GM03348 (cell line): ENCODE results near the gene MRPS2.

Source experiments
- DNase-seq: peaks from one replicate; pipeline ENCODE4 v3.0.0; 2012; ENCODE audit warnings: low spot score

MRPS2 gene

DNA sequence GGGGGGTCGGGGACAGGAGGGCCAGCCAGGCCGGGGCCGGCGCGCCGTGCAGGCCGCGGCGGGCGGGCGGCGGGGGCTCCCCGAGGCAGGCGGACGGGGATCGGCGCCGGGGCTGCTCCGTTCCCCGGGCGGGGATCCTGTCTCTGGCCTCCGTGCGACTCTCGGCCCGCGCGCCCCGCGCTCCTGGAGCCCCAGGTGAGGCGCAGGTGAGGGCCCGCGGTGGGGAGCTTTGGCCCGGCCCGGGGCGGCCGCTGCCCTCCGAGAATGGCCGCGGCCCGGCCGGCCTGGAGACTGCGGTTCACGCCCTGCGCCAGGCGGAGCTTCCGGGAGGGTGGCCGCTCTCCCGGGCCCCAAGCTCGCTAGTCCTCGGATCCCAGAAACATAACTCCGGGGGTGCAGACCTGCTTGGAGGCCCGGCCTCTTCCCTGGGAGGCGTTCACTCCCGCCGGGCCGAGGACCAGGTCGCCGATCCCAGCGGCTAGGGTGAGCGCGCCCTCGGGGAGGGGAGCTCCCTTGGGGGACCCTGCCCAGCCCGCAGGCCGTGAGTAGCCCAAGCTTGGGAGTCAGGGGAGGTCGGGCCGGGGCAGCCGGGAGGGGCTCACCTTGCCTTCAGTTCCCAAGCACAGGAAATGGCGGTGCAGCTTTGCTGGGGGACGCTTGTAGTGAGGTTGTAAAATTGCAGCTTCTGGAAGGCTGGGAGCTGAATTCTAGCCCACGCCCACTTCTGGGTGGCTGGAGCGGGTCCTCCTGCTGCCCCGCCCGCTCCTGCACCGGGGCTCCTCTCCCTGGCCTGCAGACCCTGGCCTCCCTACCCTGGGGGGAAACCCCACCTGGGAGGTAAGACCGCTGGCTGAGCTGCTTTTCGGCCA, 20.2 kb upstream of the MRPS2 start:
- peak; percentile 83 for DNase-seq

- no peak for DNase-seq
Observed at GRCh38 chr9:135480940-135481310, 19.6 kb upstream of the MRPS2 start.

GRCh38 chr9:135482015-135482754, 18.3 kb upstream of the MRPS2 start:
- DNase-seq: no peak

DNA sequence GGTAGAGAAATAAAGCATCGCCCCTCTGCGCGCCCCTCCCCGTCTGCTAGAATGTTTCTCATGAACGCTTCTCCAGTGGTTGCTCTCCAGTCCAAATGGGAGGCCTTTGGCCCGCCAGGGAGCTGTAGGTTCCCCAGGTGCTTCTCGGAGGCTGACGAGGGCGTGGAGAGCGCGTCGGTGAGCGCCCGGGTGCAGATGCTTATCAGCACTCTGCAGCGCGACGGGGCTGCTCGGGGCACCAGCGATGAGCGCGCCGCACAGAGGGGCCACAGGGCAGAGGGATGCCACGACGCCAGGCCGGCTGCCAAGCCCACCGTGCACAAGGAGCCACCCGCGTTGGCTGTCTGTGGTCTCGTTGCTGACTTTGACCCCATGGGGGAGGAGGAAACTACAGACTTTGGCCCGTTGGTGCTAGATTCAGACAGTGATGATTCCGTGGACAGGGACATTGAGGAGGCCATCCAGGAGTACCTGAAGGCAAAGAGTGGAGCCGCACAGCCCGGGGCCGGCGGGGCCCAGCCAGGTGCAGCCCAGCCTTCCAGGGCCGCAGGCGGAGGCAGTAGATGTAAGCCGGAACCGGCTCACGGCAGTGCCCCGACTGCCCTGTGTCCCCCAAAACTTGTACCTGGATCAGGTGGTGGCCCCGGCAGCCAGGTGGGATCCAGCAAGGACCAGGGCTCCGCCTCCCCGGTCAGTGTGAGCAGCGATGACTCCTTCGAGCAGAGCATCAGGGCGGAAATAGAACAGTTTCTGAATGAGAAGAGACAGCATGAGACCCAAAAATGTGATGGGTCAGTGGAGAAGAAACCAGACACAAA, 15.8 kb upstream of the MRPS2 start:
- no peak for DNase-seq

DNA sequence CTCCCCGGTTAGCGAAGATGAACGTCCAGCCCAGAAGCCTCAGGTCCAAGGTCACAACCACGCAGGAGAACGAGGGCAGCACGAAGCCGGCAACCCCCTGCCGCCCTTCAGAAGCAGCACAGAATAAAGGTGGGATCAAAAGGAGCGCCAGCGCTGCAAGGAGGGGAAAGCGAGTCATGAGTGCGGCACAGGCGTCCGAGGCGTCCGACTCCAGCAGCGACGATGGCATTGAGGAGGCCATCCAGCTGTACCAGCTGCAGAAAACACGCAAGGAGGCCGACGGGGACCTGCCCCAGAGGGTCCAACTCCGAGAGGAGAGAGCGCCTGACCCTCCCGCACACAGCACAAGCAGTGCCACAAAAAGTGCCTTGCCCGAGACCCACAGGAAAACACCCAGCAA, 15.1 kb upstream of the MRPS2 start:
- DNase-seq: no peak

GRCh38 chr9:135485832-135486231, 14.7 kb upstream of the MRPS2 start:
- DNase-seq: no peak

DNA sequence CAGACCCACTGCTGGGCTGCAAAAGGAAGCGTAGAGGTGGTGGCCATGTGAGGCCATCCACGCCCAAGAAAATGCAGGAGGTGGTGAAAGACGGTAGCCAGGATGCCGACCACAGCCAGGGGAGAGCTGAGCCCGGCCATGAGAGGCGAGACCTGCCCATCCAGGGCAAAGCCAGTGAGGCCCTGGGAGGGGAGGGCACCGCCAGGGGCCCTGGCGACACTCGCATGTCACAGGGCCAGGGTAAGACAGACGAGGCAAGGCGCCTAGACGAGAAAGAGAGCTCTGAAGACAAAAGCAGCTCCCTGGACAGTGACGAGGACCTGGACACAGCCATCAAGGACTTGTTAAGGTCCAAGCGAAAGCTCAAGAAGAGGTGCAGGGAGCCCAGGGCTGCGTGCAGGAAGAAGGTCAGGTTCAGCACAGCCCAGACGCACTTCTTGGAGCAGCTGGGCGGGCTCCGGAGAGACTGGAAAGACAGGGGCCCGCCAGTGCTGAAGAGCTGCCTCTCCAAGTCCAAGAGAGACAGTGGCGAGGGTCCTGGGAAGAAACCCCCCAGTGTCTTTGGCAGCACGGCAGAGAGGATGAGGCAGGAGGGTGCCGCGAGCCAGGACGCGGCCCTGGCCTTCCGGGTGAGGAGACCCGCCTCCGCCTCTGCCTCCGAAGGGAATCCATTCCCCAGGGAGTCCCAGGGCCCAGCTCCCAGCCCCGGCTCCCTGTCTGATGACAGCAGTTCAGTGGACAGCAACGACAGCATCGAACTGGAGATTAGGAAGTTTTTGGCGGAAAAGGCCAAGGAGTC, 14.0 kb upstream of the MRPS2 start:
- DNase-seq: no peak

GRCh38 chr9:135487281-135488012, 13.0 kb upstream of the MRPS2 start:
- no peak for DNase-seq

DNA sequence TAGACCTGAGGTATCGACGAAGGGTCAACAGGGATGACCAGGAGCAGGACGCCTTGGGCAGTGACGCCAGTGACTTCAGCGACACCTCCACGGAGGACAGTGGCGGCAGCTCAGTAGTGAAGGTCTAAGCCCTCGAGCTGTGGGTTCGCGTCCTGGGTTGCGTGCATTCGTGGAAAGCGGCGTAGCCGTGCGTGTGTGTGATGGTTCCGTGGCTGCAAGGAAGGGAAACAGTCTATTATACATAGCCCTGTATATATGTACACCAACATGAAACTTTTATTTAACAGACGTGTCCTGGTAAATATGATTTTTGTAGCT, 12.5 kb upstream of the MRPS2 start:
- DNase-seq: no peak

DNA sequence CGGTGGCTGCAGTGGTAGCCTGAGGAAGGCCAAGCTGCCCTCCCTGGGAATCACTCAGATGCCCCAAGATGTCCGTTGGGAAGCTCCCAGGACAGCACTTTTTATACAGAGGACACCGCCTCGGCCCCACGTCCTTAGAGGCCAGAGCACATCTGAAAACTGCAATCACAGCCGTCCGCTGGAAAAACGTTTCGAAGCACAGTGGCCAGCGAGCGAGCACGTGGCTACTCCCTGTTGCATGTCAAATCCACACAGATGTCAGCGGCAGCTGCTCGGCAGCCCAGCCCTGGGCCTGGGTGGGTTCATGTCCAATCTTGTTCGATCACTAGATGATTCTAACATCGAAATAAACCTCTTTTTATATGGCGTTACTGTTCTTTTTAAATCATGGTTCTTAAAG, 12.0 kb upstream of the MRPS2 start:
- no peak for DNase-seq

GRCh38 chr9:135489188-135489906, 11.1 kb upstream of the MRPS2 start:
- DNase-seq: no peak

GRCh38 chr9:135490166-135490870, 10.2 kb upstream of the MRPS2 start:
- DNase-seq: no peak

DNA sequence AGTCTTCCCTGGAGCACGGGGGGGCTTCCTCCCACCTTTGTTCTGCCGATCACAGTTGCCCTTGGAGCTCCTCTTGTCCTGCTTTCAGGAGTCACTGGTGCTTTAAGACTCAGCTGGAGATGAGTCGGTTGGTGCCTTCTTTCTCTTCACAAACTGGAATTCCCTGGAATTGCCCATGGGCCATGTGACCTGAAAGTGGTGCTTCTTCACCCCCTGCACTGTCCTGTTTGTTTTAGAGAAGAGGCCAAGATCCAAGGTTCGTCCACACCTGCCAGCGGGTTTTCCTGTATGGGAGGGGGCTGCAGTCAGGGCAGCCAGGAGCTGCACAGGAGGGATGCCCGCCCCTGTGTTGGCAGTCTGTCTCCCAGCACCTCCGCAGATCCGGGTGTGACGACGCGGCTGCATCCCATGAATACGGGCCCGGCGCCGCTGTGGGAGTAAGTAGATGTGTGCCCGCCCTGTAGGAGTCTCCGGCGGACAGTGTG, 9.5 kb upstream of the MRPS2 start:
- DNase-seq: no peak

DNA sequence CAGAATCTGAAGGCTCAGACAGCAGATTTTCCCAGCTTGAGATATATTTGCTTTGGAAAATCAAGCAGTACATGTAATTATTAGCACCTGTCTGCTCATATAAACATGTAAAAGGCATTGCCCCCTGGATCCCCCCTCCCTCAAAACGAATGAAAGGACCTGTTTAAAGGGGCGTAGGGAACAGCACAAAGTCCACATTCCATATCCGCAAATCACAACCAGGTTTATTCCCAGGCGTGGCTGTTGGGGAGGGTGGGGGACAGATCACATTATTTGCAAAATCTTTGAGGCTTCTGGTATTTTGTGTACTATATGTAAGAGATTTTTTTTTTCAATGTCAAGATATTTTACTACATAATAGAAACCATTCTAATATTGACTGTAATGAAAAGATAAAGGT, 8.7 kb upstream of the MRPS2 start:
- DNase-seq: no peak

DNA sequence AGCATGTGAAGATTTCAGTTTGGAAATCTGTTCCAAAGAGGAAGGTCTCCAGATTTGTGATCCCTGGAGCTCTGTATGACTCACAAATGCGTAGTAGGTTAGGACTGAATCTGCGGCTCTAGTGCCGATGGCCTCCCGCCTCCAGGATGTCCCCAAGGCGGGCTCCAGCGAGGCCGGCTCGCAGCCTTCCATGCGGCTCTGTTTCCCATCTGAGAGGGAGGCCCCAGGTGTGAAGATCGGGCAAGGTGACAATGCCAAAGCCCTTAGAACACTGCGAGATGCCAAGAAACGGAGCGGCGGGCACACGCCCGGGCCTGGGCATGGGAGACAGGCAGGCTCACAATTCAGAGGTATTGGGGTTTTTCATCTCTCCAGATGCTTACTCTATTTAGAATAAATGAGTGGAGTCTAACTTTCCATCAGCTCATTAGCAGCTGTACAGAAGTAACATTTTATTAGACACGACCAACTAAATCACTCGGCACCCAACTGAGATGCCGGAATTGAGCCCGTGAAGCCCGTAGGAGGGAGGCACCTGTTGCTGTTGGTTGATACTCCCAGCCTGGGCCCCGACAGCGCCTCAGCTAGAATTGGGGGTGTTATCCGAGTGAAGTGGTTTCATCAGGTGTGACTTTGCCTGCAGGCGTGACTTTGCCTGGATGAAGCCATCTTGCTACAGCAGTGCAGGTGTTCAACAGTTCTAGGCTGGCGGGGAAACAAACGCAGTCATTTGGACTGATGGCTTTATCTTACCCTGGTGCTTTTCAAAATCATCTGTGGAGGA, 7.4 kb upstream of the MRPS2 start:
- DNase-seq: no peak

DNA sequence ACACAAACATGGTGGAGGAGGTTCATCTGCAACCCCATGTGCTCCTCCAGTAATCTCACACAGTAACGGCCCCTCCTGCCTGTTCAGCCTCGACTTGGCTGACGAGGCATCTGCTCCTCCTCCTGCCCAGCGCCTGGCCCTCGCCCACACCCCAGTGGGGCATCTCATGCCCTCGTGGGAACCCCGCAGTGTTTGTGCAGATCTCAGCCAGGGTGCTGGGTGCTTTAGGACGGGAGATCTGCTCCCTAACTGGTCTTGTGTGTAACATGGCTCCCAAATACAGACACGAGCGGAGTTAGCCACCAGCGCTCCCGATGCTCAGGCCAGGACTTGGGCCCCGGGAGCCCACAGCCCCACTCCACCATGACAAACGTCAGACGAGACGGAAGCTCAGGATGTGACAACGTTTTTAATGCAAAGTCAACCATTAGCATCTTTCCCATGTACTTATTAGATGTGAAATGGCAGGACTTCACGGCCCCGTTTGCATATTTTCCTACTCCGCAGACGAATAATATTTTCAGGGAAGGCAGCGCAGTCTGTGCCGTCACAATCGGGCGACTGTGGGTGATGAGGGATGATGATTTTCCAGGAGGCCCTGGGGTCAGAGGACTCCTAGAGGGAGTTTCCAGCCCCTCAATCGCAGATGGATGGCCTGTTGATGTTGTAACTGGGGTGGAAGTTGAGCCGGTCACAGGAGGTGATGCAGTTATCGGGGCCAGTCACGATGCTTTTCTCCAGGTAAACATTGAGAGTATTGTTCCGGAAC, 5.5 kb upstream of the MRPS2 start:
- DNase-seq: no peak

GRCh38 chr9:135498381-135499126, 1.9 kb upstream of the MRPS2 start:
- DNase-seq: no peak
